Activated CD4-positive, alpha-beta T cell treated with anti-CD3 and anti-CD28 coated beads for 48 hours (primary cell): ENCODE measurements around the gene C10orf95.

Experiments
- DNase-seq: peaks from one replicate; pipeline ENCODE4 v3.0.0-alpha.2; 2020

The C10orf95 gene

GRCh38 chr10:102400076-102400475 is 51.3 kb downstream of the C10orf95 start:
- no peak for DNase-seq
